NB4 (cell line): ENCODE measurements around the gene VPS54.

Experiments
- CTCF ChIP-seq: IDR thresholded peaks from one replicate; pipeline ENCODE4 v1.5.1; 2012; ENCODE audit warnings: low read depth, low read length
- MYC ChIP-seq: IDR thresholded peaks from 2 replicates; pipeline ENCODE4 v1.6.1; 2011; ENCODE audit warnings: low read depth, low read length

- TF ChIP-seq MYC: no peak
- no peak for TF ChIP-seq CTCF
Measured at GRCh38 chr2:63980794-63981193, 38.4 kb downstream of the VPS54 start.
